Suprapubic skin (tissue), 4 donors: ENCODE measurements around the gene PODNL1.

ENCODE experiments used
- EP300 ChIP-seq: sonication (generic); formaldehyde crosslinking; IDR thresholded peaks from one replicate; pipeline ENCODE4 v1.6.1; 2017; ENCODE audit warnings: antibody characterized with exemption
- POLR2A ChIP-seq, 2 donors: fragments of 450-650 bp; IDR thresholded peaks; one replicate each; pipeline ENCODE4 v1.6.1; 2017; ENCODE audit warnings: antibody characterized with exemption in 2 of 2, mild to moderate bottlenecking in 2 of 2, moderate library complexity in 2 of 2
- POLR2AphosphoS5 ChIP-seq, 3 donors: sonication (generic); formaldehyde crosslinking; IDR thresholded peaks; one replicate each; pipeline ENCODE4 v1.6.1; 2017; ENCODE audit warnings: antibody characterized with exemption in 3 of 3
- TF ChIP-seq, protein P1 (sequence below), 2 donors: fragments of 200-600 bp in 1 of 2; fragments of 450-650 bp in 1 of 2; sonication (generic) in 1 of 2; IDR thresholded peaks; one replicate each; pipeline ENCODE4 v1.5.1; 2016 to 2019; ENCODE audit warnings: antibody characterized with exemption in 2 of 2, mild to moderate bottlenecking in 1 of 2, moderate library complexity in 1 of 2

DNA sequence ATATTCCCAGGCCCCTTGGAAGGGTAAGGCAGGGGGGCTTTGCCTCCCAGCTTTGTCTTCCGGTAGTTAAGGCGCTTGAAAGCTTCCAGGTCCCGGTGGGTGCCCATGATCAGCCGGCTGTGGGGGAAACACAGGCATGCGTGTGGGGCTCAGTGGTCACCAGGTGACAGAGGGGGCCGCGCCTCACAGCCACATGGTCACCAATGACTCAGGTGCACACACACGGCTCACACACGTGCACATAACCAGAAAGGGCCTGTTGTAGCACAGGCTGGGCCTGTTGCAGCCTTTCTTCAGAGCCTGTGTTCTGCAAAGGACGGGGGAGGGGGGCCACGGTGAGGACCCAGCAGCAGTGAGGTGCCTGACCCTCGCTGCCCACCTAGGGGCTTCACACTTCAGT, 55.4 kb downstream of the PODNL1 start:
- TF ChIP-seq, protein P1, sequence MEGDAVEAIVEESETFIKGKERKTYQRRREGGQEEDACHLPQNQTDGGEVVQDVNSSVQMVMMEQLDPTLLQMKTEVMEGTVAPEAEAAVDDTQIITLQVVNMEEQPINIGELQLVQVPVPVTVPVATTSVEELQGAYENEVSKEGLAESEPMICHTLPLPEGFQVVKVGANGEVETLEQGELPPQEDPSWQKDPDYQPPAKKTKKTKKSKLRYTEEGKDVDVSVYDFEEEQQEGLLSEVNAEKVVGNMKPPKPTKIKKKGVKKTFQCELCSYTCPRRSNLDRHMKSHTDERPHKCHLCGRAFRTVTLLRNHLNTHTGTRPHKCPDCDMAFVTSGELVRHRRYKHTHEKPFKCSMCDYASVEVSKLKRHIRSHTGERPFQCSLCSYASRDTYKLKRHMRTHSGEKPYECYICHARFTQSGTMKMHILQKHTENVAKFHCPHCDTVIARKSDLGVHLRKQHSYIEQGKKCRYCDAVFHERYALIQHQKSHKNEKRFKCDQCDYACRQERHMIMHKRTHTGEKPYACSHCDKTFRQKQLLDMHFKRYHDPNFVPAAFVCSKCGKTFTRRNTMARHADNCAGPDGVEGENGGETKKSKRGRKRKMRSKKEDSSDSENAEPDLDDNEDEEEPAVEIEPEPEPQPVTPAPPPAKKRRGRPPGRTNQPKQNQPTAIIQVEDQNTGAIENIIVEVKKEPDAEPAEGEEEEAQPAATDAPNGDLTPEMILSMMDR (IDR thresholded peaks at IDR 0.05): no peak
- TF ChIP-seq POLR2A (IDR thresholded peaks at IDR 0.05): no peak
- no peak for TF ChIP-seq POLR2AphosphoS5 (IDR thresholded peaks at IDR 0.05)
- no peak for TF ChIP-seq EP300
